ENCODE data around the gene ZFY.

GRCh38 chrY:2887955-2888354 is 47.2 kb upstream of the ZFY start:
- no peak for TF ChIP-seq ZNF70 (CRISPR knock-in tag; IDR thresholded peaks at IDR 0.05)
- no peak for TF ChIP-seq CREB5 (CRISPR knock-in tag; IDR thresholded peaks at IDR 0.05; ENCODE audit: low read depth)
- TF ChIP-seq ZC3H10 (CRISPR knock-in tag; IDR thresholded peaks at IDR 0.05) = no peak

Measured in SK-N-SH treated with all-trans-retinoic acid at 6 μM for 48 hours (cell line).